CD4-positive, alpha-beta T cell treated with Interleukin-17A for 1 hour (primary cell): ENCODE data around the gene APELA.
"Not testable (repeated sequence)": the region's sequence is repeated elsewhere in the genome, so short reads cannot be mapped to it uniquely, and the experiment has no call there.

Experiments
- DNase-seq: peaks from one replicate; pipeline ENCODE4 v3.0.0-alpha.2; 2020

APELA gene, protein sequence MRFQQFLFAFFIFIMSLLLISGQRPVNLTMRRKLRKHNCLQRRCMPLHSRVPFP

DNA sequence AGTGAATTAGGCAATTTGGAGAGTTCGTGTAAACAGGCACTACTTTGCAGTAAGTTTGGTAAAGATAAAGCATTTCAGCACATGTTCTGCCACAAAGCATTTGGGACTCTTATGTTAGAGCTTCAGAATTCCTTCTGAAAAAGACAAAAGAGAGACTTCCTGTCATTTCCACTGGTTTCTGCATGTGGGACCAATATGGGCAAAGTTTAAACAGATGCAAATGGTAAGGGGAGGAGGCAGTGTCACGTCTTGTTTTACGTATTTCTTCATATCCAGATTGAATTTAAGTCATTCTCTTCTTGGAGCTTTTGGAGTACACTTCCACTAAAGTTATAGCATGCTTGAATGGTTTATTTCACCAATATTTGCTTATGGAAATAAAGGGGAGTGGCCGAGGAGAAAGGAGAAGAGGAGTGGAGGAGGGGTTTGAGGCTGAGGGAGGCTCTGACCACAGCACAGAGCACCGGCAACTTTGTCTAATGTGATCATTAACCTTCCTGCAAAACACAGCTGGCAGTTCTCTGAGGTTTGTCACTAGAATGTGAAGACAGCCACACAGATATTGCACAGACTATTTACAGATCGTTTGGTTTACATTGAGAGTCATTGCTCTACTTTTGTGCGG is at the start of gene APELA:
APELA (plus strand) TSS at position 479 of the 625 bp plus-strand sequence. CDS start 154 bp downstream, outside the sequence.
- DNase-seq = no peak

GRCh38 chr4:164828955-164829354 is 48.0 kb upstream of the APELA start:
- DNase-seq = no peak

DNA sequence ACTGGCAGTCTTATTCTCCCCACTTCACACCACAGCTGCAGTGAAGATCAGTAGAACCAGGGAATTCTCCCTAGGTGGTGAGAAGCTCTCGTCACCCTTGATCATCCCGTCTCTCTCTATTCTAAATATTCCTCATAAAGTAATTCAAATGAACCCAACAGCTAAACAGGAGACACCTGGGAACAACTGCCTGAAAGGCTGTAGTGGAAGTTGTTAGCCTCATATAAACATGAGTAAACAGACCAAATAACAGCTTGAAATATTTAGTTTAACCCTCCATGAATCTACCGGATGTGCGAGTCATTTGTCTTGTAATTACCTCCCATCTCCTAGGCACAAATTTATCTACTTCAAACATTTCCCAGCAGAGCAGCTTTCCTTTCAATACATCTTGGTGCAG is 30.4 kb upstream of the APELA start:
- no peak for DNase-seq

- no peak for DNase-seq
Observed at GRCh38 chr4:164847016-164847415, 30.0 kb upstream of the APELA start.

DNA sequence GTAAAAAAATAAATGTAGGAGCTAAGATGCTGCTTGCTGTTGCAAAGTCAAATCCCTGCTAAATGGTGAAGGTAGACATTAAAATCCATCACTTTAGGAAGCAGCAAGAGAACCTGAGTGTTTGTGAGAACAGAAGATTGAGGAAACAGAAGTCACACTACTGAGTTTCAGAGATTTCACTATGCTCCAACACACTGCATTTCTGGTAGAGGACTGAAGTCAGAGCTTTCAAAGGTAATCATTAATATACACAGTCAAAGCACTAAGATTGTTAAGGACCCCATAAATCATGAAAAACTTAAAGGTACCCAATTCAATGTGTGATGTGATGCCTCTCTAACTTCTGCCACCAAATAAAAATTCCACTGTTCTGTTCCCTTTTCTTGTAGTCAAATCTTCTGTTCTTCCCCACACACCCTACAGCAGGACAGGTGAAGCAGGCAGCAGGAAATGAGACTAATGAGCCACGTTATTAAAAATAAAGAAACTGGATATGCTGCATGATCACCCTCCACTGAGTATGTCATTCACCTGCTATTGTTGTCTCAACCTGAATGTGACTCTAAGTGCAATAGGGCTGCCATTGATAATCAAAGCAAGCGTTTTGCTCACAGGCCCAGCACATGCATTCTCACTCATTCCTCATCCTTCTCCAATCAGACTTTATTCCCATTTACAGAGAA is 28.9 kb upstream of the APELA start:
- DNase-seq = no peak

- DNase-seq = no peak
Observed at GRCh38 chr4:164856396-164856795, 20.6 kb upstream of the APELA start.

DNA sequence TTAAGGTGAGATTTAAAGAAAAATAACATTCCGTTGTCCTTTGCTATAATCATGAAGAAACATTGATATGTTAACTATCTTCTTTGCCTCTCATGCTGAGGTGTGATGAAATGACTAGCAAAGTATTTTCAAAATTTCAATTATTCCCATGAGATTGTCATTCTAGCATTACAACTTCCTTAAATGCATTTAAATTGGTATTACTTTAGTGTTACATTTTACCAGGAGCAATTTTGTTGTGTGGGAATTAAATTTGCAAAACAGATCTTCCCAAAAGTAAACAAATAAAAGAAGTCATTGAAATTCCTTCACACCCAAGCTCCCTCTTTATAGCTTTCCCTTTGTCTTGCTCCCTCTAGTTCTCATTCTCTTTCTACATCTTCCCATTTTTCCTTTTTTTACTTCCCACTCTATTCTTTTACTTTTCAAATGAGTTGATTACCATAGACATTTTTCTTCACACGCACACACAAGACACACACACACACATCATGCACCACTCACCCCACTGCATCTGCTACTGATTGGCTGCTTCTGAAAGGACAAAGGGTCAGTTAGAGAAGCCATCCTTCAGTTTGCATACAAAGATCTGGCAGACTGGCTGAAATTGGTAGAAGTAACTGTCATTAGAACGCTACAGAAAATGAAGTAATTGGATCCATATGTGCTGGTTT is 10.0 kb upstream of the APELA start:
- DNase-seq = no peak

DNA sequence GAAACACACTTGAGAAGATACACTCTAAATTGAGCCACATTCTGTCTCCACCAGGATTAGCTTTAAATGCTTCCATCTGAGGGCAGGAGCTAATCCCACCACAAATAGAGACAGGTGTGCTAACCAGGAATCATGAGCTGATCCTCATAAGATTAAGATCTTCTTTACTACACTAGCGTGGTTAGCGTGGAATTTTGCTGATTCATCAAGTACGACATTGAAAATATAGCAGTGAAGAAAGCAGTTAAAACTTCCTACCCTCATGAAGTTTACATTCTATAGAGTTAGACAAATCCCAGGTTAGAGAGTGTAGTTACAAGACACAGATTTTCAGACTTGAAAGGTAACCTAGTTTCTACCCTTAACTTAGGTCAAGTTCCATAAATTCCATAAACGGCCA is 5.3 kb upstream of the APELA start:
- no peak for DNase-seq

- DNase-seq = no peak
Observed at GRCh38 chr4:164872481-164872880, 4.5 kb upstream of the APELA start.

GRCh38 chr4:164874789-164875188 is 2.2 kb upstream of the APELA start:
- DNase-seq = no peak

DNA sequence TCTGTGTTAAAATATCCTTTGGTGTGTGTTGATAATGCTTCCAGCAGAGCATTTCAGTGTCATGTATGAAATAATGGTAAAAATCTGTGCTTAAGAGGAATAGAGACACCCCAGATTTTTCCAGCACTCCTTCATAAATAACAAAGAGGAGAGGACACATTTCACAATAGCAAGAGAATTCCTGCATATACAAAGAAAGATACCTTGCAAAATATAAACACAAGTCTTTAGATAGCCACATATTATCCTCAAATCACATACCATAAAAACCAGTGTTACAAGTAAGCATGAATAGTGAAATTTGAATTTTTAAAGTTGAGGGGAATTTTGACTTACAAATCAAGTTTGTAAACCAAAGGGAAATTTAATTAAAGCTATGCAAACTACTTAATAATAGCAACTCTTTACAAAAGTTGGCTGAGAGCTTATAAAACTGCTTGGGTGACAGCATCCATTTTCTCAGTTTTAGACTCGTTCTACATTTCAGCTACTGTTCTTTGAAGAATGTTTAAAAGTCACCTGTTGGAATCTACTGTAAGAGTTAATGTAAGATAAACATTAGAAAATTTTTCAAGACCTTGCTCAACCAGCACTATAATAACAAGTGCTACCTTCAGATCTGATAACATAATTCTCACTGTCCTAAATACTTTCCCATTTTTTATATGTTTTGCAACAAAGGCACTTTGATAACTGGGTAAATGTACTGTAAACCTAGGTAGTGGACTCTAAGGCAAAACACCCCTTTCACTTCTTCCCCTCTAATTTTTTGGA is 3.7 kb downstream of the APELA start:
- no peak for DNase-seq

DNA sequence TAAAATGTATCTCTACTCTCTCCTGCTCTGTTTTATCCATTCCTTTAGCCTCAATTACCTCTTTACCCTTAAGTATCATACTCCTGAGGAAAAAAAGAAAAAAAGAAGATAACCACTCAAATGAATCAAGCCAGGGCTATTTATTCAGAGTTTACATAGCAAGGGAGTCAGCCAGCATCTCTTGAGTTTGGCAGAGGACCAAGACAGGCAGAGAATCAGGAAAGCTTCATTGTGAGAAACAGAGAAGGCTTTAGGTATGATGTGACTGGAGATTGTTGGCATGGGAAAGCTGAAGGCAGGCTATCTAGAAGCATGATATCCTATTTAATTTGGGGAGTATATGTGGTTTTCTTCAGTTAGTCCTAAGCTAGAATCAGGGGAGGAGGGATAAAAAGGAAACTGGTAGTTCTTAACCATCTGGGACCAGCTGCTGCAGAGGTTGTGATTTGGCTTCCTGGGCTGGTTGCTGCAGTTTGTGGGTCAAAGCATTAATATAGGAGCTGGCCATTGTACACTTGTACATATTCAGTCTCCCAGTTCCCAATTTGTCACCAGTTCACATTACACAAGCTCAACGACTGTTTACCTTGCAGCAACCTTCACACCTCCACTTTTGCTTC is 11.2 kb downstream of the APELA start:
- DNase-seq = no peak

DNA sequence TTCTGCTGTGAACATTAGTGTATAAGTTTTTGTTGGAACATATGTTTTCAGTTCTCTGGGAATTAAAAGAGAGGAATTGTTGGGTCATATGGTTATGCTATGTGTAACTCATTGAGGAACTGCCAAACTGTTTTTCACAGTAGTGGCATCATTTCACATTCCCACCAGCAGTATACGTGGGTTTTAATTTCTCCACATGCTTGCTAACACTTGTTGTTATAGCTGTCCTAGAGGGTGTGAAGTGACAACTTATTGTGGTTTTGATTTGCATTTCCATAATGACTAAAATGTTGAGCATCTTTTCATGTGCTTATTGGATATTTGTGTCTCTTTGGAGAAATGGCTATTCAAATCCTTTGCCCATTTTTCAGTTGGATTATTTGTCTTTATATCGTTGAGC is 13.7 kb downstream of the APELA start:
- DNase-seq = no peak

DNA sequence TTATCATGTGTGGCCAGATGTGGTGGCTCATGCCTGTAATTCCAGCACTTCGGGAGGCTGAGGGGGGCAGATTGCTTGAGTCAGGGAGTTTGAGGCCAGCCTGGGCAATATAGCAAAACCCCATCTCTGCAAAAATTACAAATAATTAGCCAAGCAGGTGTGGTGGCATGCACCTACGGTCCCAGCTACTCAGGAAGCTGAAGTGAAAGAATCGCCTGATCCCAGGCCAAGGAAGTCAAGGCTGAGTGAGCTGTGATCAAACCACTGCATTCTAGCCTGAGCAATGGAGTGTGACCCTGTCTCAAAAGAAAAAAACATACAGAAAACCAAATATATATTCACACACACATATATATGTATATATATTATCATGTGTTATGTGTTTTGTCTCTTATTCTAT is 15.0 kb downstream of the APELA start:
- DNase-seq = no peak

DNA sequence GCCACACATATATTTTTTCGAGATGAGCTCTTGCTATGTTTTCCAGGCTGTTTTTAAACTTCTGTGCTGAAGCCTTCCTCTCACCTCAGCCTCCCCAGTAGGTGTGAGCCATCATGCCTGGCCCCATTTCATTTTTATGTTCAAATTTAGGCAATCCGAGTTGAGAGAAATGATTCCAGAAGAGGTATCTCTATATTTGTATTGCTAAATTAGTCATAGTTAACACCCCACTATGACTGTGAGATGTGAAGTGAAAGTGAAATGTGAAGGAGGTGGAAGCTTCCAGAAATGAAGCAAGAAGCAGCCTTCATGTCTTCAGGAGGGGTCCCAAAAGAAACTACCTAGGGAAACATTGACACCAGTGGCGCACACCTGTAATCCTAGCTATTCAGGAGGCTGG is 17.7 kb downstream of the APELA start:
- no peak for DNase-seq

DNA sequence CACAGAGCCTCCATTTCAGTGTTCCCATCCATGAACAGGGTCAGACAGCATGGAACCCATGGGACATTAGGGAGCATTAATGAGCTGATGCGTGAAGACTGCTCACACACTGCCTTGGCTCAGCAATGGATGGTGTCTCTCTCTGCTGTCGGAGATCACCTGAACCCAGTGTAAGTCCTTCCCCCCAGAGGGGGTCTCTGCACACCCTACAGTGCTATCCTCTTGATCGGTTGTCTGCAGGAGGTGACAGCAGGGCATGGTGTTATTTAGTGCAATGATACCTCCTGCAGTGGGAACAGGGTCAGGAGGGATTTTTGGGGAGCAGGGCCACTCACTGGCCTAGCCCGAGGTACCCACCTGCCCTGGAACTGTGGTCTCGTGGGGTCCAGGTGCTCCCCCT is 25.6 kb downstream of the APELA start:
- DNase-seq = no peak

GRCh38 chr4:164904336-164904735 is 27.4 kb downstream of the APELA start:
- DNase-seq = no peak

- DNase-seq = no peak
Observed at GRCh38 chr4:164904941-164905340, 28.0 kb downstream of the APELA start.

DNA sequence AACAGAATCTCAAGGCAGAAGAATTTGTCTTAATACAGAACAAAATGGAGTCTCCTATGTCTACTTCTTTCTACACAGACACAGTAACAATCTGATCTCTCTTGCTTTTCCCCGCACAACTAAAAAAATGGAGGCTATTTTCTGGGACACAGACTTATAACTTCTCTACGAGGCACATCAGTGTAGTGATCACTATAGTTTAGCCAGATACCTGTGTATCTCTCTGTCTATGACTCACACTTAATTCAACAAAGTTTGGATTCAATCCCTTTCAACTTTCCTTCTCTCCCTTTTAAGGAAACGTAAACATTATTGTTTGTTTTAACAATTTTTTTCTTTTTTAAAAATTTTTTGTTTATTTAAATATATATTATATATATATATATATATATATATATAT is 29.4 kb downstream of the APELA start:
- DNase-seq = no peak

DNA sequence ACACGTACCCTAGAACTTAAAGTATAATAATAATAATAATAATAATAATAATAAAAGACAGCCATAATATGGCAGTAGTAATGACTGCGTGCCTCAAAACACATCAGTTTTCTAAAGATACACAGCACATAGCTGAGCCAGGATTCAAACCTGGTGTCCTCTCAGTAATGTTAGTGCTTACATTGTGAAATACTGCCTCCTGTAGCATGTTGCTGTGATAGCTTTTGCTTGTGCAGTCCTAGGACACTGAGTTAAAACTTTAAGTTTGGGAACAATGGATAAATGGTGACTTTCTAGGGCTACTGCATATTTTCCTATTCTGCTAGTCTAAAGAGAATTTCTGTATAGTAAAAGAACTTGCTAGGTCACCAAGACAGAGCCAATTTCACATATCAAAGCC is 36.5 kb downstream of the APELA start:
- DNase-seq = not testable (repeated sequence)

GRCh38 chr4:164918956-164919355 is 42.0 kb downstream of the APELA start:
- DNase-seq = no peak

- no peak for DNase-seq
Observed at GRCh38 chr4:164924670-164925238, 47.8 kb downstream of the APELA start.

GRCh38 chr4:164926301-164926700 is 49.3 kb downstream of the APELA start:
- DNase-seq = no peak
